ENCODE data around the gene APCDD1L. TPM values are rescaled to one million over a fixed set of nuclear protein-coding genes. Genes with fewer than 3 reads are reported as not detected.
A peak's percentile ranks its signal among the peaks of the same experiment; 100 is the strongest.

Gene APCDD1L
- total RNA-seq (2022) (not detected in 2 replicates), Bru-seq, nascent RNA (not detected), BruChase-seq, experiment 1, labeled RNA remaining after a 2-hour chase (not detected), BruChase-seq, experiment 2, labeled RNA remaining after a 6-hour chase (not detected)
- long read RNA-seq, partial matches to known transcripts: 0 of 1 reads
- long read RNA-seq, other reads (novel, unspliced or antisense): 1 of 1 reads

DNA sequence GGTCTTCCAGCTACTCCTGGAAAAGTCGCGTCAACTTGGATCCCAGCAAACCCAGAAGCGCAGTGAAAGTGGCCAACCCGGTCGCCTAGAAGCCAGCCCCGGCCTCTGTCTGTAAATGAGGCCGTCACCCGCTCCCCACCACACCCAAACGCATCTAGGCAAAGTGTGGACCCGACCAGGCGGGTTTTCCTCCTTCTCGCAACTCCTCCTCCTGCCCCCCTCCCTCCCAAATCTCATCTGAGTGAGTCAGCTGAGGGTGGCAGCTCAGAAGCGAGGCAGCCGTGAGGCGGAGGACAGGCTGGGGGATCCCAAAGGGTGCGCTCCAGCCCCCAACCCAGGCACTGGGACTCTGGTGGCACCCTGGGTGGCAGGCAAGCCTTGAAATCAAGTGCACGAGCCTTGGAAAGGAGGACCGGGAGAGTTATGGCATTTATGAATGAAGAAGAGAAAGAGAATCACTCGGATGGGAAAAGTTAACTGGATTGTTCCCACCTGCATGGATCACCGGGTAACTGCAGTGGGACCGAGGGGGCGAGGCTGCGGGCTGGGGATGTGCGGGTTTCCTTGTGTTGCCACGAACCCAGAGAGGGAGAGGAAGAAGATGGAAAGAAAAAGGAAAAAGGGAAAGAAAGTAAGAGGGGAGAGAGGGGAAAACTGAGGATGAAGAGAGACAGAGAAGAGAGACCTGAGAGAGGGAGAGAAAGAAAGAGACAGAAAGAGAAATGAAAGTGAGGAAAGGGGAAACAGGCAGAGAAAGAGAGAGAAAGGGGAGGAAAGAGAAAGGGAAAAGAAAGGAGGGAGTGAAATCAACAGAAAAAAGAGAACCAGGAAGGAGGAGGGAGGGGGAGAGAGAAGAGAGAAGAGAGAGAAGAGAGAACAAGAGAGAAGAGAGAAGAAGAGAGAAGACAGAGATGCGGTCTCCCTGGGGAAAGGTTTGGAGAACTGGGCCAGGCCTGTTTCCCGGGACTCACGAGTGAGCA, at the start of gene APCDD1L:
TSS of gene APCDD1L (minus strand) at position 167 of the 980 bp plus-strand sequence. CDS start 692 bp downstream, outside the sequence.
- no peaks in the 10 kb centered on the region for H3K36me3 Mint-ChIP-seq (ENCODE audit: insufficient read depth, unreplicated experiment)
- no peaks in the 10 kb centered on the region for H3K27me3 Mint-ChIP-seq (ENCODE audit: insufficient read depth, unreplicated experiment)
- TF ChIP-seq, protein P1, sequence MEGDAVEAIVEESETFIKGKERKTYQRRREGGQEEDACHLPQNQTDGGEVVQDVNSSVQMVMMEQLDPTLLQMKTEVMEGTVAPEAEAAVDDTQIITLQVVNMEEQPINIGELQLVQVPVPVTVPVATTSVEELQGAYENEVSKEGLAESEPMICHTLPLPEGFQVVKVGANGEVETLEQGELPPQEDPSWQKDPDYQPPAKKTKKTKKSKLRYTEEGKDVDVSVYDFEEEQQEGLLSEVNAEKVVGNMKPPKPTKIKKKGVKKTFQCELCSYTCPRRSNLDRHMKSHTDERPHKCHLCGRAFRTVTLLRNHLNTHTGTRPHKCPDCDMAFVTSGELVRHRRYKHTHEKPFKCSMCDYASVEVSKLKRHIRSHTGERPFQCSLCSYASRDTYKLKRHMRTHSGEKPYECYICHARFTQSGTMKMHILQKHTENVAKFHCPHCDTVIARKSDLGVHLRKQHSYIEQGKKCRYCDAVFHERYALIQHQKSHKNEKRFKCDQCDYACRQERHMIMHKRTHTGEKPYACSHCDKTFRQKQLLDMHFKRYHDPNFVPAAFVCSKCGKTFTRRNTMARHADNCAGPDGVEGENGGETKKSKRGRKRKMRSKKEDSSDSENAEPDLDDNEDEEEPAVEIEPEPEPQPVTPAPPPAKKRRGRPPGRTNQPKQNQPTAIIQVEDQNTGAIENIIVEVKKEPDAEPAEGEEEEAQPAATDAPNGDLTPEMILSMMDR (IDR thresholded peaks at IDR 0.05; ENCODE audit: insufficient read depth in 1 of 2, low read depth in 1 of 2, low read length in 1 of 2, severe bottlenecking in 1 of 2, unreplicated experiment in 1 of 2): no peak
- no peaks in the 10 kb centered on the region for H3K4me1 Mint-ChIP-seq (ENCODE audit: low read depth, unreplicated experiment)
- Histone ChIP-seq H3K4me1 (no peaks in the 10 kb centered on the region), H3K36me3 (ENCODE audit: control insufficient read depth, insufficient read depth, low read length) (no peaks in the 10 kb centered on the region), H3K4me3 (ENCODE audit: low read depth, low read length) (no peak within 1 kb of the TSS), H3K27me3 (replicated peaks; ENCODE audit: control insufficient read depth, insufficient read depth, low read length) (no peaks in the 10 kb centered on the region), H3K9me3 (no peaks in the 10 kb centered on the region)
- no peak within 1 kb of the TSS for H3K27ac Mint-ChIP-seq (ENCODE audit: unreplicated experiment)
- CTCF ChIA-PET: no interaction called here
- POLR2A ChIA-PET: no interaction called here
- intact Hi-C loops (cut with micrococcal nuclease; ENCODE audit: unreplicated experiment): no loop called here
- DNase-seq: peak in 1 of 2 experiments; percentile 27
- BruUV-seq (replicated peaks): no TSS peak
- H3K4me3 Mint-ChIP-seq (ENCODE audit: unreplicated experiment): no peak within 1 kb of the TSS
- H3K9me3 Mint-ChIP-seq (ENCODE audit: unreplicated experiment): no peaks in the 10 kb centered on the region

DNA sequence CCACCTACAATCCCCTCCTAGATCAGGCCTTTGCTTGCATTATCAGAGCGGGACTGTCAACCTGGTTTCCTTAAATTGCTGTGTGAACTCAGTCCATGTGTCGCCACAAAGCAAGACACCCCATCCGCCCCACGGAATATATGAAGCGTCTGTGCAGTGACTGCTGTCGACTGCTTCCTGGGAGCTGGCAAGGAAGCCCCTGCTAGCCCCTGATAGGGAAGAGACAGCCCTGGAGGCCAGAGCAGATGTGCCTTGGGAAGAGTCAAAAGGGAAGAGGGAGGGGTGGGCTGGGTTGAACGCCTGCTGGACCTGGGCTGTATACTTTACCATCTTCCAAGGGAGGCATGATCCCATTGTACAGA, 44.1 kb upstream of the APCDD1L start:
- H3K27me3 ChIP-seq (replicated peaks; ENCODE audit: control insufficient read depth, insufficient read depth, low read length): no peaks in the 10 kb centered on the region; the same call in 1 of the 2 replicates
- no peak overlapping the region for H3K27ac Mint-ChIP-seq (ENCODE audit: unreplicated experiment)
- POLR2A ChIA-PET: no interaction called here

More for the DNA sequence above, 44.1 kb upstream of the APCDD1L start:
- Histone ChIP-seq H3K9me3 (0 out of 2 replicates have a peak, but pooled peaks cover 3% of the 10 kb centered on the region), H3K36me3 (ENCODE audit: control insufficient read depth, insufficient read depth, low read length) (no peaks in the 10 kb centered on the region), H3K4me3 (ENCODE audit: low read depth, low read length) (no peak overlapping the region), H3K4me1 (no peaks in the 10 kb centered on the region)
- Mint-ChIP-seq H3K4me3 (ENCODE audit: unreplicated experiment) (no peak overlapping the region), H3K4me1 (ENCODE audit: low read depth, unreplicated experiment) (peaks cover 5% of the 10 kb centered on the region), H3K27me3 (ENCODE audit: insufficient read depth, unreplicated experiment) (peaks cover 9% of the 10 kb centered on the region), H3K9me3 (ENCODE audit: unreplicated experiment) (no peaks in the 10 kb centered on the region), H3K36me3 (ENCODE audit: insufficient read depth, unreplicated experiment) (no peaks in the 10 kb centered on the region)
- intact Hi-C loops (cut with micrococcal nuclease; ENCODE audit: unreplicated experiment): no loop called here
- no TSS peak for BruUV-seq (replicated peaks)
- TF ChIP-seq, protein P1 (IDR thresholded peaks at IDR 0.05; ENCODE audit: insufficient read depth in 1 of 2, low read depth in 1 of 2, low read length in 1 of 2, severe bottlenecking in 1 of 2, unreplicated experiment in 1 of 2): no peak
- CTCF ChIA-PET: no interaction called here
- no peak for DNase-seq
